GM18909 (cell line): ENCODE results near the gene ZEB2.

Experiments
- ATAC-seq: cut with Tn5 transposase; IDR thresholded peaks from one replicate; pipeline ENCODE4 v1.9.1; 2021; ENCODE audit warnings: mild to moderate bottlenecking; ENCODE audit not compliant: unreplicated experiment, poor library complexity

The ZEB2 gene

GRCh38 chr2:144515099-144515695, 4.7 kb downstream of the ZEB2 start:
- ATAC-seq = no peak

GRCh38 chr2:144514616-144515091, 5.3 kb downstream of the ZEB2 start:
- ATAC-seq = no peak

GRCh38 chr2:144513388-144514101, 6.4 kb downstream of the ZEB2 start:
- ATAC-seq = no peak

GRCh38 chr2:144512891-144513351, 7.0 kb downstream of the ZEB2 start:
- ATAC-seq = no peak

DNA sequence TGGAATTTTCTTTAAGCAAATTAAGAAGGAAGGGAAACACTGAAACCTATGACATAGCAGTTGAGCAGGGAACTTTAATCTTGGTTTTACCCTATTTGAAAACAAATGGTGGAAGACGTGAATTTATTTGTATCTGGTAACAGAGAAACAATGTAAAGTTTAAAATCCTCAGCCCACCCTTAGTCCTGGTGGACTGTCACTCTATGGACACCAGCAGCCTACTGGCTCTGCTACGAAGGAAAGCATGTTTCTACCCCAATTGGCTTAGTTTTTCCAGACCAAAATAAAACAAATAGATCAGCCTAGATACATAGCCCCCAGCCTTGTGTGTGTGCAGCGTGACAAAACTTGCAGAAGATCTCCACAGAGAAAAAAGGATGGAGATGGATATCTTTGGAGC, 7.4 kb downstream of the ZEB2 start:
- ATAC-seq = no peak

DNA sequence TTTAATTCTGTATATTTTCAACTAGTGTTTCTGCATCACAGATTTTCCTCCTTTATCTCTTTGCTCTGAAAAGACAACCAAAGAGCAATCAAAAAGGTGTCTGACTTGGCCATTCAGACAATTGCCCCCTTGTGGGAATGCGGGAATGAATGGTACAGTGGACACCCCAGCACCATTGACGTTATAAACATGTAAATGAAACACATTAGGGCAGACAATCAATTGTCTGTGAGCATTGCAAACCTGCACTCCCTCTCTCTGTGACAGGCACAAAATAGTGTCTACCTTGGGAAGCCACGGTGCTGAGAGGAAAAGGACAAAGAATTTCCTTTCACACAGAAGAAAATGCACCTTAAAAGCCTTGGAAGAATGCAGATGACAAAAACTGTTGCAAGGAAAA, 8.0 kb downstream of the ZEB2 start:
- no peak for ATAC-seq

- no peak for ATAC-seq
Measured at GRCh38 chr2:144511226-144511810, 8.6 kb downstream of the ZEB2 start.

GRCh38 chr2:144510294-144510991, 9.5 kb downstream of the ZEB2 start:
- peak; percentile 72 for ATAC-seq

GRCh38 chr2:144509879-144510221, 10.1 kb downstream of the ZEB2 start:
- ATAC-seq = no peak

- no peak for ATAC-seq
Measured at GRCh38 chr2:144509001-144509878, 10.7 kb downstream of the ZEB2 start.

DNA sequence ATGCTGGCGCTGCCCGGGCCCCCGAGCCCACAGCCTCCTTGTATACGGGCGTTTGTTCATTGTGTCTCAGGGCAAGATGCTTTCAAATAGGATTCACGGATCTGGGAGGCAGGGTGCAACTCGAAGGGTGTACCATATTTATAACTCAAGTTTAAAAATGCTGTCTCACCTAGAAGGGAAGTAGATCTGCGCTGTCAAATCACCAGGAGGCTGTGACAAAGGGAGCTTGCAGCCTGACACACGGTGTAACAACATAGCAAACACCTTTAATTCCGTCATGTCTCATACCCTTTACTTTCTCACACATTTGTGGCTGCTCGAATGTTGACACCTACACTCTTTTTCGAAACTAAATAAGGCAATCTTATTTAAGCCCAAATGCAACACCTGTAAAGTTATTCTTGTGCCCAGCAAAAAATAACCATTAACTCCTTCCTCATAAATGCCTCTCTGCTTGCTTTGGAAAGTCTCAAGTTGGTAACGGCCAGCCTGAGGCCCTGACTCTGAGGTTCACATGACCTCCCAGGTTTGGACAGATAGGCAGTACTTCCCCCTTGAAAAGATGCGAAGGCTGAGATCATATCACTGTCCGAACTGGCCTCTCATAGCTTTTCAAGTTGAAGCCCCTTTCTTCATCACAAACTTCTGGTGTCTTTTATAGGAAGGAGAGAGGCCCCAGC, 11.6 kb downstream of the ZEB2 start:
- ATAC-seq = no peak

- ATAC-seq = no peak
Measured at GRCh38 chr2:144507441-144508171, 12.3 kb downstream of the ZEB2 start.

- no peak for ATAC-seq
Measured at GRCh38 chr2:144505245-144505831, 14.6 kb downstream of the ZEB2 start.

- no peak for ATAC-seq
Measured at GRCh38 chr2:144504218-144504641, 15.7 kb downstream of the ZEB2 start.

DNA sequence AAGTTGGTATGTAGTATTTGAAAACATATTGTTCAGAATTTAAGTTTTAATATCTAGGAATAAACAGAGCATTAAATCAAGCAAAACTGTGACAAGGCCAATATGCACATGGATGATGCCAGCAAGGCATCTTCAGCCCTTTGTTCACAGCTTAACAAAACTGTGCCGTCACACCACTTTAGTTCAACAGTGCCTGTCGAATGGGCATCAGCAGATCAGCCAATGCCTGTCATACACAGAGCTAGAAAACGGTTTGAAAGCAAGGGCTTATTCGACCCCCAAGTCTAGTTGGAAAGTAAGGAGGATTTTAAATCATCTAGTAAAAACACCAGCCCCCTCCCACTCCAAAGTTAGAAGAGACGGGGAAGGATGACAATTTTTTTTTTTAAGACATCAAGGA, 16.7 kb downstream of the ZEB2 start:
- no peak for ATAC-seq

DNA sequence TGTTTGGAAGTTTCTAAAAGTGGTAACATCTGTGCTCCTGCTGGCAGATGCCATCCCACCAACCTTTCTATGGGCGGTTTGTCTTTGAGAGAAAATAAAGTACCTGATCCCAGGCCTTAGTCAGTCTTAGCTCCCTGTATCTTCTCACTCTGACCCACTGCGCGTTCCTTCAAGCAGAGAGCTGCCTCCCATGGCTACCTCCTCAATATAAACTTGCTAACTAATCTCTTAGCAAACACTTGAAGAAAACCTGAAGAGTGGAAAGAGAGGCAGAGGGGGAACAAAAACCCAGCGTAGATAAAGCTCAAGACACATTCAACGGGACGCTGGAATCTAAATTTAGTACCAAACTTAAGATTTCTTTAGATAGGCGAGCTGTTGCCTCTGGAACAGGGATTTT, 17.6 kb downstream of the ZEB2 start:
- no peak for ATAC-seq

- no peak for ATAC-seq
Measured at GRCh38 chr2:144501627-144502026, 18.3 kb downstream of the ZEB2 start.

DNA sequence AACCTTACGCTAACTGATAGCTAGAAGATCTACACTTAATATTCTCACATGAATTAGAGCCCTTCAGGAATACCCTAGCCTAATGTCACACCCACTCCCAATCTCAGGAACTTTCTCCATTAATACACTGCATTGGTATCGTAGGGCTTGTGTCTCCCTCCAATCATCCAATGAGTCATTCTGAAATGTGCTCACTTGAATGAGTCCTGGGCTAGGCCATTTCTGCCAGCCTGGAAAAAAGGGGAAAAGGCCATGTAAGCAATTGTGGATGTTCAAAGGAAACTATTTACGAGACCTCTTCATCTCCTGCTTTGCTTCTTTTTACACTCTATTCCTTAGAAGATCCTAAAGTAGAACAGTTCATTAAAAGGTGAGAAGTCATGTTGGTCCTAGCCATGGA, 18.8 kb downstream of the ZEB2 start:
- ATAC-seq = no peak

- no peak for ATAC-seq
Measured at GRCh38 chr2:144500563-144500962, 19.4 kb downstream of the ZEB2 start.
